H9 (cell line): ENCODE results near the gene ATP13A4. TPM values are rescaled to one million over a fixed set of nuclear protein-coding genes. Genes with fewer than 3 reads are reported as not detected.

Experiments used
- DNase-seq: peaks from one replicate; pipeline ENCODE4 v3.0.0-alpha.2; 2017
- H2AFZ ChIP-seq: one replicate; pipeline ENCODE4 v1.6.1; 2013; ENCODE audit warnings: mild to moderate bottlenecking, low read length, control low read depth, moderate library complexity
- H2AK5ac ChIP-seq: 2 replicates; pipeline ENCODE4 v1.6.1; 2013; ENCODE audit warnings: low read length, control low read depth, mixed read lengths; ENCODE audit not compliant: insufficient read length
- H2BK120ac ChIP-seq: one replicate; pipeline ENCODE4 v1.6.1; 2013; ENCODE audit warnings: low read depth, mild to moderate bottlenecking, low read length, control low read depth, inconsistent platforms; ENCODE audit not compliant: poor library complexity, severe bottlenecking
- H2BK12ac ChIP-seq: 2 replicates; pipeline ENCODE4 v1.6.1; 2013; ENCODE audit warnings: low read length, control low read depth, mixed read lengths, low read depth; ENCODE audit not compliant: insufficient read length
- H2BK15ac ChIP-seq: 2 replicates; pipeline ENCODE4 v1.6.1; 2013; ENCODE audit warnings: low read depth, low read length, control low read depth
- H2BK20ac ChIP-seq: one replicate; pipeline ENCODE4 v1.6.1; 2013; ENCODE audit warnings: low read depth, mild to moderate bottlenecking, low read length, control low read depth, inconsistent platforms; ENCODE audit not compliant: poor library complexity, severe bottlenecking
- H2BK5ac ChIP-seq: 2 replicates; pipeline ENCODE4 v1.6.1; 2013; ENCODE audit warnings: low read length, control low read depth, mixed read lengths; ENCODE audit not compliant: insufficient read length
- H3K14ac ChIP-seq: 2 replicates; pipeline ENCODE4 v1.6.1; 2013; ENCODE audit warnings: low read length, control low read depth; ENCODE audit not compliant: insufficient read depth
- H3K18ac ChIP-seq: 2 replicates; pipeline ENCODE4 v1.6.1; 2013; ENCODE audit warnings: low read depth, mild to moderate bottlenecking, mixed read lengths, low read length, control low read depth; ENCODE audit not compliant: insufficient read length
- H3K23ac ChIP-seq: 2 replicates; pipeline ENCODE4 v1.6.1; 2013; ENCODE audit warnings: low read length, control low read depth, mixed read lengths, low read depth; ENCODE audit not compliant: insufficient read length
- H3K23me2 ChIP-seq: 2 replicates; pipeline ENCODE4 v1.6.1; 2013; ENCODE audit warnings: low read depth, mild to moderate bottlenecking, mixed read lengths, low read length, control low read depth; ENCODE audit not compliant: insufficient read length, poor library complexity, severe bottlenecking
- H3K27ac ChIP-seq: 2 replicates; pipeline ENCODE4 v1.5.1; 2013; ENCODE audit warnings: low read length, control low read depth, mixed read lengths, low read depth; ENCODE audit not compliant: insufficient read length
- H3K27me3 ChIP-seq: 2 replicates; pipeline ENCODE4 v1.6.1; 2013; ENCODE audit warnings: low read length, control low read depth, inconsistent platforms; ENCODE audit not compliant: insufficient read depth
- H3K4ac ChIP-seq: 2 replicates; pipeline ENCODE4 v1.6.1; 2013; ENCODE audit warnings: low read depth, mild to moderate bottlenecking, control low read depth, inconsistent platforms, low read length, moderate library complexity
- H3K4me1 ChIP-seq: 2 replicates; pipeline ENCODE4 v1.6.1; 2013; ENCODE audit warnings: low read length, control low read depth, inconsistent platforms; ENCODE audit not compliant: insufficient read depth
- H3K4me2 ChIP-seq: 2 replicates; pipeline ENCODE4 v1.6.1; 2013; ENCODE audit warnings: low read length, control low read depth, mixed read lengths; ENCODE audit not compliant: insufficient read length, insufficient read depth
- H3K56ac ChIP-seq: 2 replicates; pipeline ENCODE4 v1.6.1; 2013; ENCODE audit warnings: low read depth, mild to moderate bottlenecking, mixed read lengths, low read length, control low read depth; ENCODE audit not compliant: insufficient read length
- H3K79me1 ChIP-seq: 2 replicates; pipeline ENCODE4 v1.6.1; 2013; ENCODE audit warnings: low read depth, mild to moderate bottlenecking, moderate library complexity, low read length, control low read depth, inconsistent platforms; ENCODE audit not compliant: insufficient read depth, poor library complexity, severe bottlenecking
- H3K79me2 ChIP-seq: 2 replicates; pipeline ENCODE4 v1.6.1; 2013; ENCODE audit warnings: low read length, control low read depth, inconsistent platforms; ENCODE audit not compliant: insufficient read depth
- H3K9ac ChIP-seq: 2 replicates; pipeline ENCODE4 v1.6.1; 2013; ENCODE audit warnings: low read length, control low read depth, mixed read lengths; ENCODE audit not compliant: insufficient read length; ENCODE audit errors: extremely low read depth
- H3K9me3 ChIP-seq: one replicate; pipeline ENCODE4 v1.6.1; 2013; ENCODE audit warnings: low read depth, low read length, inconsistent platforms; ENCODE audit not compliant: control insufficient read depth
- H3T11ph ChIP-seq: one replicate; pipeline ENCODE4 v1.6.1; 2013; ENCODE audit warnings: mild to moderate bottlenecking, low read length, control low read depth, inconsistent platforms
- H4K20me1 ChIP-seq: one replicate; pipeline ENCODE4 v1.6.1; 2013; ENCODE audit not compliant: control insufficient read depth, insufficient read length, insufficient read depth
- H4K5ac ChIP-seq: 2 replicates; pipeline ENCODE4 v1.6.1; 2013; ENCODE audit warnings: low read depth, mild to moderate bottlenecking, mixed read lengths, low read length, control low read depth; ENCODE audit not compliant: insufficient read length
- H4K8ac ChIP-seq: replicated peaks from 2 replicates; pipeline ENCODE4 v1.6.1; 2013; ENCODE audit warnings: low read length, control low read depth, mixed read lengths, low read depth; ENCODE audit not compliant: insufficient read length
- H4K91ac ChIP-seq: 2 replicates; pipeline ENCODE4 v1.6.1; 2013; ENCODE audit warnings: low read depth, mild to moderate bottlenecking, moderate library complexity, mixed read lengths, low read length, control low read depth; ENCODE audit not compliant: insufficient read length
- H3K27ac Mint-ChIP-seq, 3 experiments: 2 replicates in 2 of 3; 3 replicates in 1 of 3; pipeline ENCODE4 v1.8.0; 2020 to 2021; ENCODE audit warnings: mixed read lengths in 3 of 3, mild to moderate bottlenecking in 1 of 3, moderate library complexity in 1 of 3
- H3K27me3 Mint-ChIP-seq: 2 replicates; pipeline ENCODE4 v1.8.0; 2021; ENCODE audit warnings: low read depth, mild to moderate bottlenecking, moderate library complexity, mixed read lengths
- H3K36me3 Mint-ChIP-seq, 3 experiments: 2 replicates in 2 of 3; 3 replicates in 1 of 3; pipeline ENCODE4 v1.8.0; 2020 to 2021; ENCODE audit warnings: low read depth in 3 of 3, mixed read lengths in 3 of 3; ENCODE audit not compliant: insufficient read depth in 1 of 3
- H3K4me1 Mint-ChIP-seq, 2 experiments: 2 replicates each; pipeline ENCODE4 v1.8.0; 2020; ENCODE audit warnings: mixed read lengths in 2 of 2
- H3K4me3 Mint-ChIP-seq, 2 experiments: 2 replicates in 1 of 2; 3 replicates in 1 of 2; pipeline ENCODE4 v1.8.0; 2020 to 2021; ENCODE audit warnings: mild to moderate bottlenecking in 2 of 2, mixed read lengths in 2 of 2, moderate library complexity in 1 of 2
- H3K9me3 Mint-ChIP-seq, 2 experiments: 2 replicates in 1 of 2; 3 replicates in 1 of 2; pipeline ENCODE4 v1.8.0; 2020; ENCODE audit warnings: mild to moderate bottlenecking in 2 of 2, mixed read lengths in 2 of 2, moderate library complexity in 1 of 2
- CTCF ChIP-seq: fragments of 200-600 bp; sonication (generic); conservative IDR thresholded peaks from 3 replicates; pipeline ENCODE4 v1.8.0; 2021; ENCODE audit warnings: antibody characterized with exemption, mild to moderate bottlenecking
- total RNA-seq: library from RNA; stranded (reverse); gene quantifications from 2 replicates; pipeline ENCODE4 v1.2.1, GENCODE V29; 2021

Gene ATP13A4
- total RNA-seq, 1 experiment from 2014 or later: 0.13 TPM

- H3K4me2 ChIP-seq: no peak overlapping the region
- TF ChIP-seq CTCF: no peak
- no peak overlapping the region for H2AK5ac ChIP-seq
- no peaks in the 10 kb centered on the region for H3K4me1 ChIP-seq
- H2BK15ac ChIP-seq: no peak overlapping the region
- no peaks in the 10 kb centered on the region for H3K23me2 ChIP-seq
- H3K14ac ChIP-seq: no peak overlapping the region
- no peaks in the 10 kb centered on the region for H4K20me1 ChIP-seq
- H4K8ac ChIP-seq: no peak overlapping the region
- H3K79me1 ChIP-seq: no peaks in the 10 kb centered on the region
- H3K9ac ChIP-seq: no peak overlapping the region
- no peak for DNase-seq
- Mint-ChIP-seq H3K9me3 (peaks cover 3 to 5% of the 10 kb centered on the region in 2 experiments; a peak in 2 of 5 replicates), H3K27ac (no peak overlapping the region; a peak in 1 of 7 replicates), H3K4me1 (peaks cover 0 to 4% of the 10 kb centered on the region in 2 experiments; a peak in 2 of 4 replicates), H3K27me3 (no peaks in the 10 kb centered on the region), H3K36me3 (no peaks in the 10 kb centered on the region; a peak in 1 of 7 replicates), H3K4me3 (no peak overlapping the region)
- no peaks in the 10 kb centered on the region for H3K27me3 ChIP-seq
- H3K4ac ChIP-seq: no peak overlapping the region
- no peak overlapping the region for H2AFZ ChIP-seq
- no peaks in the 10 kb centered on the region for H3K9me3 ChIP-seq
- no peak overlapping the region for H4K5ac ChIP-seq
- H3K79me2 ChIP-seq: no peaks in the 10 kb centered on the region
- H3T11ph ChIP-seq: no peak overlapping the region
- H3K56ac ChIP-seq: no peak overlapping the region
- no peak overlapping the region for H2BK20ac ChIP-seq
- H3K23ac ChIP-seq: no peak overlapping the region
- no peak overlapping the region for H2BK120ac ChIP-seq
- H4K91ac ChIP-seq: no peak overlapping the region
- H2BK12ac ChIP-seq: no peak overlapping the region
- no peak overlapping the region for H3K27ac ChIP-seq
- H2BK5ac ChIP-seq: no peak overlapping the region
- no peak overlapping the region for H3K18ac ChIP-seq
Measured at GRCh38 chr3:193400304-193400703, 154.4 kb downstream of the ATP13A4 start.
